Measurements from ENCODE around the gene PCTP.

The PCTP gene

DNA sequence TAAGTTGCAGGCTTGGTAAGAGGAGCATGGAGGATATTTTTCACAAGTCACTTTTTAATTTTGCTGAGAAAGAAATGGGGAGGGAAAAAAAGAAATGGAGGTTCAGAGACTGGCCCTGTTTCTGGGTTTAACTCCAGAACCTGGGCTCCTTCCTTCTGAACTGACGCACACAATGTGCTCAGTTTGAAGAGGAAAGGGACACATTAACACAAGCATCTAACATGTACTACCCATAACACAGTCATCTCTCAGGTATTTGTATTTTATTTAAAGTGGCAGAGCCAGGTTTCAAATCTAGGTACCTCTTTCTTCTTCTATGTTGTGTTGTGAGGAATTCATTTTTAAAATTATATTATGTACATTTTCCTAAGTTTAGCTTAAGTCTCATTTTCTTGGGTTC is 22.9 kb upstream of the PCTP start:
- DNase-seq (no peak), ATAC-seq (no peak)

DNA sequence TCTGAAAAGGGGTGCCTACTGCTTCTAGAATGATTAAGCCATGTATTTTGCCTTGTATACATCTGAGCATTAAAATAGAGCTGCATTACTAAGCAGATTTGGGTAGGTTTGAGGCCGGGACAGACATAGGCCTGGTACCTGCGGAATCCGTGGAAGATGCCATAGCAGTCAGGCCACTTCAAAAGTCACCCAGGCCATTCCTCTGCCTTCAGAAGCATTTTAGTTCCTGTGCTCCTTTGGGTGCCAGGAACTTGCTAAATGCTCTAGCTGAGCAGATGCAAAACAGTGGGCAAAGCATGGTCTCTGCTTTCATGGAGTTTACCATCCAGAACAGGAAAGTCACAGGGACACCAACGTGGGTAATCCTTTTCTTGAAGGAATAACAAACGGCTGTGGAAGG is 22.5 kb upstream of the PCTP start:
- DNase-seq = no peak
- no peak for ATAC-seq

DNA sequence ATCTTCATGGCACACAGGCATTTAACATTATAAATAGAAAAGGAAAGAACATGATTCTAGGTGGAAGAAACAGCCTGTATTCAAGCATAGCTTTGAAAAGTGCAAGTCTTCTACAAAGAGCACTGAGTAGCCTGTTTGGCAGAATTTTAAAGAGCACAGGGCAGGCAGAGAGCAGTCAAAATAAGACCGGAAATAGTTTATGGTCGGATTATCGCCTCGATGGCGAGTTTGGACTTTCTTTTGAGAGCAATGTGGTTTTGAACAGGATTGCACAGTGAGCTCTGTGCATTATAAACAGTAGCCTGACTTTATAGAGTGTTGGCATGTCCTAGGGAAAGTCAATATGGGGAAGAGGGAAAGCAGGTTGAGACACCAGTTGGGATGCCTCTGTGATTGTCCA is 22.0 kb upstream of the PCTP start:
- no peak for ATAC-seq
- no peak for DNase-seq

DNA sequence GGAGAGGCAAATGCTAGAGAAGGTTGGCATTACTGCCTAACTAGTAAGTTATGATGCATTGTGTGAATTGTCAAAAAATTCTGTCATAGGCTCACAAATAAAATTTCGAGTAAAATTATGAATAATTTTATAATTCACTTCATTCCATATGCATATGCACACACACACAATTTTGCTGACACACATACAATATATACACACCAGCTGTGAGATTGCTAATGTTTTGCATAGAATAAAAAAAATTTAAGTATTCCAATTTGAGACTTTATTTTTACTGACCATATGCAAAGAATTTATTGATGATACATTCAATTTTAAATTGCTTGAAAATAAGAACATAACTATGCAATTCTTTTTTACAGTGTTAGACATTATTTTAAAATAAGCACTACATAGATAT is 21.4 kb upstream of the PCTP start:
- ATAC-seq = no peak
- DNase-seq = no peak

DNA sequence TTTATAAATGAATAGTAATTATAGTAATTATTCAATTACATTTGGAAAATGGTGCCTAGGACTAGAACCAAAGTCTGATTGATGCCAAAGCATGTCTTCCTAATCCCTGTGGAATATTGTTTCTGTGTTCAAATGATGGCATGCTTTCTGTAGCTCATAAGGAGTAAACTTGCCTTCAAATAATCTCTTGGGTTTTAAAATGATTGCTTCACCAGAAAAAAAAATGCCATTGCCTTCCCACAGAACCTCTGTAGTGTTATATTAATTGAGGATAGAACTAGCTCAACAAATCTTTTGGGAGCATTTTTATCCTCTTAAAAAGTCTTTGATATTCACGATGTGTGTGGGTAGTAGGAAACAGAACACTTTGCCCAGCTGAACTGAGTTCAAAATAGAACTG is 20.5 kb upstream of the PCTP start:
- ATAC-seq = no peak
- DNase-seq = no peak

DNA sequence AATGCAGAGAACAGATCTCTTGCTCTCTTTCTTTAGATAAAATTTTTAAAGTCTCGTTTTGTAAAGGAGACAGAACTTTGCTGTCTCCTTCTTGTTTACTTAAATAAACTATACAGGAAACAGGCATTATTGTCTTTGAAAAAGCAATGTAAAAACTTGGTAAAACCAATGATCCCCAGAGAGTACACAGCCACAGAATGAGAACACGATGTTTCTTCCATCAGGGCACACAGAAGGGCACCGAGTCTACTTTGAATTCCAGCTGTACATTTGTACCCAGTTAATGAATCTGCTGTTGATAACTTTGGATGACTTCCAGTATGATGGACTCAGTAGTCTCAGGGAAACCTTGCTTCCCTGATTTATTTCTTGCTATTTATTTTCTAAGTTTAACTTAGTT is 20.0 kb upstream of the PCTP start:
- ATAC-seq = no peak
- no peak for DNase-seq

DNA sequence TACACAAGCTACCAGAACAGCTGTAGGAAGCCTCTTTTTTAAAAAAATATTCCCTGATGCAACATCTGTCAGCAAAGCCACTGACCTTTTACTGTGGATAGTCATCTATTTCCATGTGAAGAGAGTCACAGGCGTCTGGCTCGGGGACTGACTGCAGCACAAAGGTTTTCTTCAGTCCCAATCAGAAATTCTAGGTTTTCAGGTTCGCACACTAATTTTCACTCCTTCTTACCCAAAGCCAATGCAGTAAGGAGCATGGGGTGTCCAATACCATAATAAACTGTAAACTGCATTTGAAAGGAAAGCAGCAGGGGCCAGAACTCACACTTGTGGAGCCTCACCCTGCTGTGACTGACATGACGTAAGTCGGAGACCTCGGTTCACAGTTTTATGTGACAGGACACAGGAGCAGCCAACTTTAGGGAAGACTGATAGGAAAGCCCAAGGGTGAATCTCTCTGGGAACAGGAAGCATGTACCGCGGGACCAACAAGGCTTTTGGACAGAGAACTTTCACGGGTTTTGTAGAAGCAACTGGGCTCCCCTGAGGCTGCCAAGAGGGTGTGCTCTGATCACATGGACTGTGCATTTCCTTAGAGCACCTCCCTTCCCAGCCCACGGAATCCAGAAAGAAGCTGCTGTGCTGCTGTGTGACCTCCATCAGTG is 19.1 kb upstream of the PCTP start:
- DNase-seq = peak; percentile 13
- peak; percentile 62 for ATAC-seq

DNA sequence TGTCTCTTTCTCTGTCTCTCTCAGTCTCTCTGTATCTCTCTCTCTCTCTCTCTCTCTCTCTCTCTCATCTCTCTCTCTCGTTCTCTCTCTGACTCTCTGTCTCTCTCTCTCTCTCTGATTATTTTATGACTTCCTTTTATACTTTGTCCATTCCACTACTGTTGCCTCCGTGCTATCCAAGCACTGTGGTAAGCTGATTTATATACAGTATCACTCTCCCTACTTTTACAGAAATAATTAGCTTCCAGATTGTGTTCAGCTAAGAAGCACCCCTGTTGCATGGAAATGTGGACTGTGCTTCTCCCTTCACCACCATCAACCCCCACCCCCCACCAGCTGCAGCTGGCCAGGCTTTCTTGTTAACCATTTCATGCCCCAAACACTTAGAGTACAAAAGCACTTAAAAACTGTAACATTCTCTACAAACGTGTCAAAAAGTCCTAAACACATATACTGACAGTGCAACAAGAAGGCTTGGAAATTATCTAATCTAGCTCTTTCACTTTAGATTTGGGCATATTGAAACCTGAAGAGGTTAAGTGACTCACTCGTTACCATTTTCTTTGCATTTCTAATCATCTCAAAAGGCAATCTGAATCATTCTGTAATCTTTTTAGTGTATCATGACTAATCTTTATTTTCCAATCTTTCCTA is 16.6 kb upstream of the PCTP start:
- DNase-seq = no peak
- ATAC-seq = peak; percentile 71

DNA sequence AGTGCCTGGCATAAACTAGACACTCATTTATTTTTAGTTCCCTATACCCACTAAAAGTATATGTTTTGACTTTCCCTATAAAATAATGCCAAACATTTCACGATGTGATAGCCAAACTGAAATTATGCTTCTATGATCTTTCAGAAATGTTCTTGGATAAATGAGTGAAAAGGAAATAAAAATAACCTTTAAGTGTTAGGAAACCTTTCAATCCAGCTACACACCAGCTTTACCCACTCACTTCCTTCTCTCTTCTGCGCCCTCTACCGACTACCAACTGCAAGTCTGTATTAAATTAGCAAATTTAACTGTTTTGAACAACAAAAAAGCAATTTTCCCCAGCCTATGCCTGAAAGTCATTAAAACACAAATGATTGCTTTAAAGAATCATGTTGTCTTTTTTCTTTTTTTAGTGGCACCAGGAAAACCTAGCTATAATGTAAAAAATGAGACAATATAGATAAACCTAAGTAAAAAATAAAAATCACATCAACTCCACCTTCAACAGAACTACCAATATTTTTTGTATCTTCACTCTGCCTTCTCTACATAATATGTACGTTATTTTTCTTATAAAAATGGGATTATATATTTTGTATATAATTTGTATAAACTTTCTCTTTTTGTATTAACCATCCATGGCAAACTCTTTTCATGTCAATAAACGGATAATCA is 15.0 kb upstream of the PCTP start:
- ATAC-seq = no peak
- peak; percentile 43 for DNase-seq

DNA sequence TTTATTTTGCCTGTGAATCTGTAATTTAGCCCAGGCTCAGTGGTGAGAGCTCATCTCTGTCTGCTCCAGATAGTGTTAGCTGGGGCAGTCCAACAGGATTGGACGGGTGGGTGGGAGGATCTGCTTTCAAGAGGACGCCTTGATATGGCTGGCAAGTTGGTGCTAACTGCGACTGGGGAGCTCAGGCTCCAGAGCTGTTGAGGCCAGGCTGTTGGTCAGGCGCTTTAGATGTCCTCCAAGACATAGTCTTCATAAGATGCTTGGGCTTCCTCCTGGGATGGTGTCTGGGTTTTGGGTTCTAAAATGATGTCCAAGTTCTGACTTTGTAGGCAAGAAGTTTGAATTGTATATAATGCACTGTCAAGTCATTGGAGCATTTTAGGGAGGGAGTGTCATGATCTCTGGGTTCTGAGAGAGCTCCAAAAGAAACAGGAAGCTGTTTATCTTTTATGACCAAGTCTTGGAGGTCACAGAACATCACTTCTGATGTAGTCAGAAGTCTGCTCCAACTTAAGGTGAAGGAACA is 12.8 kb upstream of the PCTP start:
- DNase-seq = no peak
- ATAC-seq = no peak

DNA sequence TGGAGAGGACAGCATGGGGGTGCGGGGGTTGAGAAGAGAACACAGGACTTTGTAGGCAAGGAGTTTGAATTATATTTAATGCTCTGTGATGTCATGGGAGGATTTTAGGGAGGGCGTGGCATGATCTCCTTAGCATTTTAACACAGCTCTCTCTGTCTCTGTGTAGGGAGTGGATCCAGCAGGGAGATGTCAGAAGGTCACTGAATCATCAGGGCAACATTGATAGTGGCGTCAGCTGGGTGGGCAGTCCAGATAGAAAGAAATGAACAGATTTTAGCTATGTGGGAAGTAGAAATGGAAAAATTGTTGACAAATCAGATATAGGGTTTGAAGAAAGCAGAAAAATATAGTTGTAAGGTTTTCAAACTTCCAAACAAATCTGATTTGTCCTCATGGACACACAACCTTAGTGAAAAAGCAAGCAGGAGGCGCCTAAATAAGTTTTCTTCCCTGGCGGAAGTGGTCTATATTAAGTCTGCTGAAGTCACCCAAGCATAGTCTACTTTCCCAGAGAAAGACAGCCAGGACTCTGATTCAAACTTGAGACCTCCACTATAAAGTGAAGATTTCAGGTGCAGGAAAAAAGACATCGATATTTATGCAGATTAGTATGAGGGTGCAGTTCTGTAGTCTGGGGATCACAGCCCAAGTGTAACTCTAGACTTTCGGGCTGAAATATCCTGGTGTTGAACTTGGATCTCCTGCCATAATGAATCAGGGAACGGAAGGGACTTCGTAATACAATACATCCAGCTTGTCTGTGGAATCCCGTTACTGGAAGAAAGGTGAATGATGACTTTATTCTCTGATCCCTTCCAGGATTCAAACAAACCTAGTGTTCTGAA is 10.1 kb upstream of the PCTP start:
- ATAC-seq = no peak

DNA sequence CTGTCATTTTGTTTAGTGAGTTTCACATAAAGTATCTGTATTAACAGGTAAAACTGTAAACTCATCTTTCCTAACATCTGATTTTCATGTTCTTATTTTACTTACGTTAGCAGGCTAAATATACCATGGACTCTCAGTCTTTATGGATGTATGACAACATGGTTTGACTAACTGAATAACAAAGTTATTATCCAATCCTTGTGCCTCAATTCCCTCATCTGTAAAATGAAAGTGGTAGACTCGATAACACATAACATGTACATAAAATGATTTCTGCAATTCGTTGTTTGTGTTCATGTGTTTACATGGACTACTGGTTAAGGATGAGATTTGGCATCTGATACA is 9.5 kb upstream of the PCTP start:
- ATAC-seq (no peak), DNase-seq (no peak)

More for the DNA sequence above, 10.1 kb upstream of the PCTP start:
- DNase-seq = no peak

DNA sequence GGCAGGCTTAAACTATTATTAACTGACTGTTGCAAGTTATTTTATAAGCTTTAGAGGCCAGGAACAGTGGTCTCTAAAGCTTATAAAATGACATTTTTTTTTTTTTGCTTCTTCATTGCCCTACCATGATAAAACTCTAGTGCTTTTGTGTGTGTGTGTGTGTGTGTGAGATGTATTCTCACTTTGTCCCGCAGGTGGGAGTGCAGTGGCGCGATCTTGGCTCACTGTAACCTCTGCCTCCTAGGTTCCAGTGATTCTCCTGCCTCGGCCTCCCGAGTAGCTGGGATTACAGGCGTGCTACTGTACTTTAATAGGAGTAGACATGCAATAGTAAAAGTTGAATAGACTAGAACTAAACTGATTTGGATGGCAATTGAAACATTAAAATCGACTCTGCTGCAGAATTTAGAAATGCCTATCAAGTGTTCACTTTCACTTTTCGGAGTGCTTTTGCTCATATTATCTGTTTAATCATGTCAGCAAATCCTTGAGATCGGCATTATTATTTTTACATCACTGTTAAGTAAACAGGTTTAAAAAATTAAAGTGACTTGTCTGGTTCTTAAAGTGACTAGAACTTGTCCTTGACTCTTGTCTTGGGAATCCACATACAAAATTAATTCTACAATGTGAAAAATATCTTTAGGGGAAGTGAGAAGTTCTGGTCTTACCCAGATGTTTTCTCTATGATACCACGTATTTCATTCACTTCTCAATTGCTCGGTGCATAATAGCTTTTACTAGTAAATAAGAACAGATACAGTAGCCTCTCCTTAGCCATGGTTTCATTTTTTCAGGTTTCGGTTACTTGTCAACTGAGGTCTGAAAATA is 8.4 kb upstream of the PCTP start:
- ATAC-seq (no peak), DNase-seq (no peak)

DNA sequence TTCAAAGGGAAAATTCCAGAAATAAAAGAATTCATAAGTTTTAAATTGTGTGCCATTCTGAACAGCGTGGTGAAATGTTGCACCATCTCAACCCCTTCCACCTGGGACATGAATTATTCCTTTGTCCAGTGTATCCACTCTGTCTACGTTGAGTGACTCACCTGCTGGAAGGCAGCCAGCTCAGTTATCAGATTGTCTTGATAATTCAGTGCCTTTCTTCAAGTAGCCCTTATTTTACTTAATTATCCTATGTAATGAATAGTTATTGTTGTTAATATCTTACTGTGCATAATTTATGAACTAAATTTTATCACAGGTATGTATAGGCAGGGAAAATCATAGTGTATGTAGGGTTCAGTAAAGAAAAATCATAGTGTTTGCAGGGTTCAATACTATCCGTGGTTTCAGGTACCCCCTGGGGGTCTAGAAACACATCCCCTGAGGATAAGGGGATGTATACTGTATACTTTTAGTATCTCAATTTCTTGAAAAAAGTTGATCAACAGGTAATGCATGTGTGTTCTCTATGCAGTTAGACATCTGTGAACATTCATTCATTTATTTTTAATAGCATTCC is 7.7 kb upstream of the PCTP start:
- DNase-seq (no peak), ATAC-seq (no peak)

DNA sequence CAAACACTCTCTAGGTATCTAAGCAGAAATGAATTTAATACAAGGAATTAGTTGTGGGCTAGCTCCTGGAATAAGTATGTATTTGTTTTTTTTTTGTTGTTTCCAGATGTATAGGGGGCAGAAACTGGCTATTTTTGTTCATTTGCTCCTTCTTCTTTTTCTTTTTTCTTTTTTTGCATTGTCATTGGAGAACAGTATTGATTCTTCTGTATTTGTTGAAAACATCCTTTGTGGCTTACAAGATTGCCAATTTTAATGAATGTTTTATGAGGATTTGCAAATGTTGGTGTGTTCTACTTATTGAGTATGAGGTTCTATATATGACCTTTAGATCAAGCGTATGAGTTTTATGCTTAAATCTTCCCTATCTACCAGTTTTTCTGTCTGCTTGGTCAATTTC is 5.6 kb upstream of the PCTP start:
- ATAC-seq (no peak), DNase-seq (no peak)

DNA sequence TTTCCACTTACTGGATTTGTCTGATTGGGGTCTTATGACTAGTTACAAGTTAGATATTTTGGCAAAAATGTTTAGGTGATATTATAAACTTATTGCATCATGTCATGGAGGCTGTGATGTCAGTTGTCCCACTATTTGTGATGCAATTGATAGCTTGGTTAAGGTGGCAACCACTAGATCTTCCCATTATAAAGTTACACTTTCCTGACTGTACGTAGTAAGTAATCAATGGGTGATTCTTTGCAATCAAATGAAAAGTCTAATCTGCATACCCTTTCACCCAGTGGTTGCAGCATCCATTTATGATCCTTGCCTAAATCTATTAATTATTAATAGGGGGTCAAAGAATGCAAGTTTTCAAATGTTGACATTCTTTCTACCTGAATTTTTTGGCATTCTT is 4.4 kb upstream of the PCTP start:
- DNase-seq (no peak), ATAC-seq (no peak)

DNA sequence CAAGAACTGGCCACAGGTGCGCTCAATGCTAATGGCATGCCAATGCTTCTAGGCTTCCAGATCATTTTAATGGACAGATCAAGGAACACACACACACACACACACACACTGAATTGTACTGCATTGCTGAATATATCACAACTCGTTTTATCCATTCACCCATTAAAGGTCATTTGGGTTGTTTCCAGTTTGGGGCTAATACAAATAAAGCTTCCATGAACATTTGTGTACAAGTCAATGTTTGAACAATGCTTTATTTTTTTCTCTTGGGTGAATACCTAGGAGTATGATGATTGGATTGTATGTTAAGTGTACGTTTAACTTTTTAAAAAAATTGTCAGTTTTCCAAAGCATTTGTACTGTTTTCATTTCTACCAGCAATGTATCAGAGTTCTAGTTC is 3.6 kb upstream of the PCTP start:
- no peak for DNase-seq
- no peak for ATAC-seq

DNA sequence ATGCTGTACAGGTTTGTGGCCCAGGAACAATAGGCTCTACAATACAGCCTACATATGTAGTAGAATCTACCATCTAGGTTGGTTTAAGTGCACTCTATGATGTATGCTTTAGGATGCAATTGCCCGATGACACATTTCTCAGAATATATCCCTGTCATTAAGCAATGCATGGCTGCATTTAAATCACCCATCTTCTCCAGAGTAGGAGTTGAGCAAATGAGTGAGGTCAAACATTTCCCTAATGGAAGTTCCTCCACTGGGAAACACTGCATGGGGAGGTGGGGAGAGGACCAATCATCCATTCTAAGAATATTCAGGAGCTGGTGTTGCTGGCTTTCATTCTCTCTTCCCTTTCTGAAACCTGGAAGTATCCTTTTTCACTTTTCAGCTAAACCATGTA is 2.0 kb upstream of the PCTP start:
- no peak for DNase-seq
- ATAC-seq = no peak

DNA sequence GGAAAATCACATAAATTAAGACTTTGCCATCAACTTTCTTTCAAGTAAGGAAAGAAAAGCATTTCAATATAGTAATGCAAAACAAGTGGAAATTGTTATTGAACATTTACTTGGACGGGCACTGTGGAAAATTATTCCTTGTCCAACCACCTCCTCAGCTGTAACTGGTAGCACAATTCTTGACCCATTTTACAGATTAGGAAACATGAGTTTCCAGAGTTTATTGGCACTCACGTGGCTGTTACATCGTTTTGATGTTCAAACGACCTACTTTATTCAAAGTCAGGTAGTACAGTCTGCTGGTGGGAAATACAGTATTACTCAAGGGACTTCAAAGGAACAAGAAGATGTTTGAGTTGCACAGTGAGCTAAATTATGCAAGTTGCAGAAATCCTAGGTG is 866 bp upstream of the PCTP start:
- DNase-seq (no peak), ATAC-seq (no peak)

DNA sequence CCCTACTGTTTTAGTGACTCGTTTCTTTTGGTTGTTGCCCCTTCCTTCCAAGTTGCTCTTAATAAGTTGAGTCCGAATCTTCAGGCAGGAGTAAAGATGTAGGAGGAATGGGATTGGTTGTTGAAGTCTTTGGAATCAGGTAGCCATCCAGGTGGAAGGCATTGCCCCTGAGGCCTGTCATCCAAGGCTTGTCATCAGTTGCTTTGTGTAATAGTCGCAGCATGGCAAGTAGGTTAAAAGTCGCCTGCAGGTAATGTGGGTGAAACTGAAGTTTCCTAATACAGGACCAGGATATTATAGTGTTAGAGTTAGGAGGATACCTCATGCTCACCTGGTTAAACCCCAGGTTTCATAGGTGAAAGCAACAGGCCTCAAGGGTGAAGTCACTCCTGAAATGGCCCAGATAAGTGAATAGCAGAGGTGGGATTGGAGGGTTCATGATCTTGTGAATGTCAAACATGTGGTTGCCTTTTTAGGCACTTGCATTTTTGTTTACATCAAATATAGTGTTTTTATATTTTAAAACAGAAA is 934 bp downstream of the PCTP start:
- no peak for DNase-seq
- ATAC-seq = no peak

DNA sequence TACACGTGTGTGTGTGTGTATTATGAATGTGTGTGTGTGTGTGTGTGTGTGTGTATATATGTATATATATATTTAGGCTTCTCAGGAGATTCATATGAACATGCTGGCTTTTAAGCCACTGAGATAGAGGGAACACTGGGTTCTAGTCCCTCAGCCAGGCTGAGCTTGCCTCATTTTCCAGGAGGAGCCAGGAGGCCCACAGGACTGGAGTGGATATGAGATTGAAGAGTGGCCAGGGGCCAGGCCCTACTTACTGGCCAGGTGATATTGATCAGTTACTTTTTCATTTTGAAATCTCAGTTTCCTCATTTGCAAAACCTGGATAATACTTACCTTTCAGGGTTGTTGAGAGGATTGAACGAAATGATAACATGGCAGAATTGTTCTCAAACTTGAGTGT is 5.8 kb downstream of the PCTP start:
- DNase-seq (no peak), ATAC-seq (no peak)
